ENCODE data around the gene USP11. TPM values are rescaled to one million over a fixed set of nuclear protein-coding genes. Genes with fewer than 3 reads are reported as not detected.
"Not testable (repeated sequence)": the region's sequence is repeated elsewhere in the genome, so short reads cannot be mapped to it uniquely, and the experiment has no call there.

Gene USP11
- total RNA-seq, 1 donor from 2014 or later = 72.5 TPM

GRCh38 chrX:47283015-47283771, 50.4 kb downstream of the USP11 start:
- Mint-ChIP-seq H3K36me3 (ENCODE audit: low read depth, unreplicated experiment) (no peaks in the 10 kb centered on the region), H3K27me3 (ENCODE audit: unreplicated experiment) (no peaks in the 10 kb centered on the region), H3K9me3 (ENCODE audit: unreplicated experiment) (no peaks in the 10 kb centered on the region), H3K4me1 (ENCODE audit: unreplicated experiment) (peaks cover 3% of the 10 kb centered on the region), H3K27ac (ENCODE audit: unreplicated experiment) (no peak overlapping the region), H3K4me3 (ENCODE audit: unreplicated experiment) (no peak overlapping the region)
- no peak for DNase-seq (ENCODE audit: low spot score)
- no peak for TF ChIP-seq CTCF (IDR thresholded peaks at IDR 0.05; ENCODE audit: unreplicated experiment)

GRCh38 chrX:47284616-47285015, 51.8 kb downstream of the USP11 start:
- H3K27me3 Mint-ChIP-seq (ENCODE audit: unreplicated experiment) = not testable (repeated sequence)

GRCh38 chrX:47285836-47286320, 53.1 kb downstream of the USP11 start:
- no peak for DNase-seq (ENCODE audit: low spot score)
- H3K4me3 Mint-ChIP-seq (ENCODE audit: unreplicated experiment) = no peak overlapping the region
- TF ChIP-seq CTCF (IDR thresholded peaks at IDR 0.05; ENCODE audit: unreplicated experiment) = no peak
- no peaks in the 10 kb centered on the region for H3K9me3 Mint-ChIP-seq (ENCODE audit: unreplicated experiment)
- no peaks in the 10 kb centered on the region for H3K36me3 Mint-ChIP-seq (ENCODE audit: low read depth, unreplicated experiment)
- H3K27me3 Mint-ChIP-seq (ENCODE audit: unreplicated experiment) = no peaks in the 10 kb centered on the region
- no peak overlapping the region for H3K27ac Mint-ChIP-seq (ENCODE audit: unreplicated experiment)
- H3K4me1 Mint-ChIP-seq (ENCODE audit: unreplicated experiment) = peaks cover 3% of the 10 kb centered on the region

More at GRCh38 chrX:47284616-47285015, 51.8 kb downstream of the USP11 start:
- H3K27ac Mint-ChIP-seq (ENCODE audit: unreplicated experiment); DNase-seq (ENCODE audit: low spot score); H3K9me3 Mint-ChIP-seq (ENCODE audit: unreplicated experiment); H3K36me3 Mint-ChIP-seq (ENCODE audit: low read depth, unreplicated experiment); H3K4me1 Mint-ChIP-seq (ENCODE audit: unreplicated experiment); H3K4me3 Mint-ChIP-seq (ENCODE audit: unreplicated experiment): not testable (repeated sequence)
- TF ChIP-seq CTCF (IDR thresholded peaks at IDR 0.05; ENCODE audit: unreplicated experiment) = peak; percentile 36

GRCh38 chrX:47293106-47293505, 60.3 kb downstream of the USP11 start:
- H3K4me3 Mint-ChIP-seq (ENCODE audit: unreplicated experiment) = no peak overlapping the region
- TF ChIP-seq CTCF (IDR thresholded peaks at IDR 0.05; ENCODE audit: unreplicated experiment) = no peak
- no peaks in the 10 kb centered on the region for H3K36me3 Mint-ChIP-seq (ENCODE audit: low read depth, unreplicated experiment)
- DNase-seq (ENCODE audit: low spot score) = no peak
- H3K27me3 Mint-ChIP-seq (ENCODE audit: unreplicated experiment) = peaks cover 3% of the 10 kb centered on the region
- H3K9me3 Mint-ChIP-seq (ENCODE audit: unreplicated experiment) = no peaks in the 10 kb centered on the region
- no peak overlapping the region for H3K27ac Mint-ChIP-seq (ENCODE audit: unreplicated experiment)
- H3K4me1 Mint-ChIP-seq (ENCODE audit: unreplicated experiment) = no peaks in the 10 kb centered on the region

GRCh38 chrX:47296766-47297365, 64.1 kb downstream of the USP11 start:
- H3K4me3 Mint-ChIP-seq (ENCODE audit: unreplicated experiment) = no peak overlapping the region
- H3K9me3 Mint-ChIP-seq (ENCODE audit: unreplicated experiment) = no peaks in the 10 kb centered on the region
- H3K27me3 Mint-ChIP-seq (ENCODE audit: unreplicated experiment) = peaks cover 3% of the 10 kb centered on the region
- H3K27ac Mint-ChIP-seq (ENCODE audit: unreplicated experiment) = no peak overlapping the region
- no peak for DNase-seq (ENCODE audit: low spot score)
- no peaks in the 10 kb centered on the region for H3K36me3 Mint-ChIP-seq (ENCODE audit: low read depth, unreplicated experiment)
- TF ChIP-seq CTCF (IDR thresholded peaks at IDR 0.05; ENCODE audit: unreplicated experiment) = no peak
- H3K4me1 Mint-ChIP-seq (ENCODE audit: unreplicated experiment) = no peaks in the 10 kb centered on the region
